Lower leg skin (tissue), 4 donors: ENCODE results near the gene ACOT12. TPM values are rescaled to one million over a fixed set of nuclear protein-coding genes. Genes with fewer than 3 reads are reported as not detected.

ENCODE experiments used
- DNase-seq, 2 donors: peaks; one replicate each; pipeline ENCODE4 v3.0.0-alpha.2; 2019; ENCODE audit warnings: low spot score in 2 of 2
- H3K4me3 ChIP-seq: fragments of 200-600 bp; sonication (generic); 2 replicates; pipeline ENCODE4 v1.5.1; 2017; ENCODE audit warnings: mild to moderate bottlenecking, low read depth; ENCODE audit not compliant: poor library complexity, severe bottlenecking
- POLR2A ChIP-seq, 2 donors: fragments of 450-650 bp; IDR thresholded peaks; one replicate each; pipeline ENCODE4 v1.6.1; 2016 to 2017; ENCODE audit warnings: antibody characterized with exemption in 2 of 2, mild to moderate bottlenecking in 1 of 2, moderate library complexity in 1 of 2
- WGBS, 2 donors: methylation state at CpG; one replicate each; pipeline ENCODE4 v1.1.5; 2018; 5-methylcytosine and 5-hydroxymethylcytosine counted together
- intact Hi-C: fragments of 100-400 bp; cut with DNase I; formaldehyde crosslinking; loops from one replicate; pipeline ENCODE4 v1.15.0; 2023; ENCODE audit warnings: low total_unique reads
- total RNA-seq, 4 donors: library from RNA; depleted of rRNA; stranded (reverse); fragments of >200 nt; gene quantifications; one replicate each; pipeline ENCODE4 v1.1.0, GENCODE V29; 2016
- TF ChIP-seq, protein P1 (sequence below), 3 donors: fragments of 450-650 bp; IDR thresholded peaks; one replicate each; pipeline ENCODE4 v1.5.1; 2016; ENCODE audit warnings: antibody characterized with exemption in 3 of 3, mild to moderate bottlenecking in 3 of 3, moderate library complexity in 2 of 3

The ACOT12 gene
- total RNA-seq, 4 donors from 2014 or later, result 1.1 TPM; not detected in 3

DNA sequence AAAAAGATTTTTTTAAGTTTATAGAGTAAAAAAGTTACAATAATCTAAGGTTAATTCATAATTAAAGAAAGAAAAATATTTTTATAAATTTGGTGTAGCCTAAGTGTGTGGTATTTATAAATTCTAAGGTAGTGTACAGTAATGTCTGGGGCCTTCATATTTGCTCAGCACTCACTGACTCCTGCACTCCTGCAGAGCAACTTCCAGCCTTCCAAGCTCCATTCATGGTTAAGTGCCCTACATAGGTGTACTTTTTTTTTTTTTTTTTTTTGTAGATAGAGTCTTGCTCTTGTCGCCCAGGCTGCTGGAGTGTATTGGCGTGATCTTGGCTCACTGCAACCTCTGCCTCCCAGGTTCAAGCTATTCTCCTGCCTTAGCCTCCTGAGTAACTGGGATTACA is 10.1 kb downstream of the ACOT12 start:
- H3K4me3 ChIP-seq, result no peak overlapping the region
- no peak for TF ChIP-seq POLR2A (IDR thresholded peaks at IDR 0.05)
- TF ChIP-seq, protein P1, sequence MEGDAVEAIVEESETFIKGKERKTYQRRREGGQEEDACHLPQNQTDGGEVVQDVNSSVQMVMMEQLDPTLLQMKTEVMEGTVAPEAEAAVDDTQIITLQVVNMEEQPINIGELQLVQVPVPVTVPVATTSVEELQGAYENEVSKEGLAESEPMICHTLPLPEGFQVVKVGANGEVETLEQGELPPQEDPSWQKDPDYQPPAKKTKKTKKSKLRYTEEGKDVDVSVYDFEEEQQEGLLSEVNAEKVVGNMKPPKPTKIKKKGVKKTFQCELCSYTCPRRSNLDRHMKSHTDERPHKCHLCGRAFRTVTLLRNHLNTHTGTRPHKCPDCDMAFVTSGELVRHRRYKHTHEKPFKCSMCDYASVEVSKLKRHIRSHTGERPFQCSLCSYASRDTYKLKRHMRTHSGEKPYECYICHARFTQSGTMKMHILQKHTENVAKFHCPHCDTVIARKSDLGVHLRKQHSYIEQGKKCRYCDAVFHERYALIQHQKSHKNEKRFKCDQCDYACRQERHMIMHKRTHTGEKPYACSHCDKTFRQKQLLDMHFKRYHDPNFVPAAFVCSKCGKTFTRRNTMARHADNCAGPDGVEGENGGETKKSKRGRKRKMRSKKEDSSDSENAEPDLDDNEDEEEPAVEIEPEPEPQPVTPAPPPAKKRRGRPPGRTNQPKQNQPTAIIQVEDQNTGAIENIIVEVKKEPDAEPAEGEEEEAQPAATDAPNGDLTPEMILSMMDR (IDR thresholded peaks at IDR 0.05), result no peak
- 100% methylated on average over 2 of the region's 2 CpGs for WGBS, 2 donors
- intact Hi-C loops, result no loop called here
- no peak for DNase-seq

DNA sequence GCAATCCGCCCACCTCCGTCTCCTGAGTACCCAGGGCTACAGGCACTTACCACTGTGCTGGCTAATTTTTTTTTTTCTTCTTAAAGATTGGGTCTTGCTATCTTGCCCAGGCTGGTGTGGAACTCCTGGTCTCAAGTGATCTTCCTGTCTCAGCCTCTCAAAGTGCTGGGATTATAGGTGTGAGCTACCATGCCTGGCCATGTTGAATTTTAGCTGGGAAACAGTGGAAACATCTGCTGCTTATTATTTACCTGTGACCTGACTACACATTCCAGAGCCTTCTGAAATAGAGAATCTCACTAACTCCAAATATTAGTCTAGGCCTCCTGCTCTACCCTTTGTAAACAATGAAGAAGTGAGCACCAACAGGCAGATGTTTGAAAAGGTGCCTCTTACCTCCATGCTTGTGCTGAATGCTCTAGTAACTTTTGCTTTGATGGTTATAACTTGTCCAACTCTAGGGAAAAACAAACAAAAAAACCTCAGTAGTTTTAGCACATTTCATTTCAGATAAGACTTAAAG is 22.5 kb downstream of the ACOT12 start:
- 85 to 91% methylated on average over 2 of the region's 2 CpGs for WGBS, 2 donors
- intact Hi-C loops, result no loop called here

DNA sequence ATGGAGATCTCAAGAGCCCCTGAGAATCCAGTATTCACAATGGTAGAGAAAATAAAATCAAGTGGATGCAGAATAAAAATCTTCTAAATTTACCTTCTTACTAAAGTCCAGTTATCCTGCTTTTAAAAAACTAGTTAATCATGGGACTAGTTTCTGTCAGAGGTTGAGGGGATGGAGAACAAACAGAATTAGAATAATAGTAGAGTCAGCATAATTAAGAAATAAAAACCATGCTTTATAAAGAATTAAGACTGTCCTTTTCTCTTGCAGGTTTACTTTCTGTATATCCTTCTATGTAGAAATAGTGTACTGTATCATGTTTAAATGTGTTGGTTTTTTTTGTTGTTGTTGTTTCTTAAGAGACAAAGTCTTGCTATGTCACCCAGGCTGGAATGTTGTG is 23.0 kb downstream of the ACOT12 start:
- H3K4me3 ChIP-seq, result no peak overlapping the region
- TF ChIP-seq, protein P1 (IDR thresholded peaks at IDR 0.05), result no peak
- TF ChIP-seq POLR2A (IDR thresholded peaks at IDR 0.05), result no peak
- no peak for DNase-seq
- intact Hi-C loops, result no loop called here

More for the DNA sequence above, 22.5 kb downstream of the ACOT12 start:
- TF ChIP-seq, protein P1 (IDR thresholded peaks at IDR 0.05), result no peak
- no peak for TF ChIP-seq POLR2A (IDR thresholded peaks at IDR 0.05)
- H3K4me3 ChIP-seq, result no peak overlapping the region
- DNase-seq, result no peak

DNA sequence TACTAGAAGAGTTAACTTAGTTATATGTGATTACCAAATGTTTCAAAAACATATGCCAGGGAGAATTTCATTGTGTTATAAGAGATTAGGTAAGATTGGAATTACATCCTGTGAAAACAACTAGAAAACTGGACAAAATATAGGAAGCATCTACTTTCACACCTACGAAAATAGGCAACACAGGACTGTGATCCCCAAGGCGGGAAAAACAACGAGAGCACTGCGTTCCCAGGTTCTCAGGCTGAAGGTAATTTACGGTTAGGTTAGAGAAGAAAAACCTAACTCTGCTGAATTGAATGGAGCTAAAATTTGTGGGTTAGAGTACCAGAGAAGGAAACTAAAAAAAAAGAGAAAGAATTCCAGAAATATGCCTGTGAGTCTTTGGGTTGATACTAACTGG is 28.4 kb downstream of the ACOT12 start:
- WGBS, 2 donors, result 91 to 92% methylated on average over 5 of the region's 5 CpGs
- no peak for TF ChIP-seq POLR2A (IDR thresholded peaks at IDR 0.05)
- TF ChIP-seq, protein P1 (IDR thresholded peaks at IDR 0.05), result no peak
- DNase-seq, result no peak
- no peak overlapping the region for H3K4me3 ChIP-seq
- intact Hi-C loops, result no loop called here

DNA sequence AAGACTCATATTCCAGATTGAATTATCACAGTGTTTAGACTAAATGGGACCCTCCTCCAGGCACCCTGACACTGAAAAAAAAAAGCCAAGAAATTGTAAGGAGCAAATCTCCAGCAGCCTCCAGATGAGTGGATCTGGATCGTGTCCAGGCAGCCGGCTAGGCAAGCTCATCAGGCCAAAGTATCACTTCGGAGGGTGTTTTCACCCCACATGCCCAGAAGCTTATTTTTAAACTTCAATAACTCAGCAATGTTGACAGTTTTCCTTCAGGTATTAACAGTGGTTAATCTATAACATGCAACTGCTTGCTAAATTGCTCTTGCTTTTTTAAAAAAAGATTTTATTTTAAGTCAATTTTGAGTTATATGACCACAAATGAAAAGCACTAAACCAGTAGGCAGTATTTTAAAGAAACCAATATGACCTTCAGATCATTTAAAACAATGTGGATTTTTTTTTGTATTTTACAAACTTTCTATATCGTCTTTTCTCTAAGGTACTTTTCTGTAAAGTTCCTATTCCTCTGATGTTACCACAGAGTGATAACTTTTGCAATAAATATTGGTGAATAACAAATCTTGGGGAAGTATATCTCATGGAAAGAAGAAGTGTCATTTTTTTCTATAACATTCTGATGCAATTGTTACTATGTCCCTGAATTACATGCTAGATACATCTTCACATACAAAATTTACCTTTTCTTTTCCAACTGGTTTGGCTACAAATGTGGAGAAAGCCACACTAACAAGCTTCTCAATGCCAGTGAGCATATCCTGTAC is 30.7 kb downstream of the ACOT12 start:
- DNase-seq, result no peak

More for the DNA sequence above, 30.7 kb downstream of the ACOT12 start:
- no peak overlapping the region for H3K4me3 ChIP-seq
- intact Hi-C loops, result no loop called here
- TF ChIP-seq, protein P1 (IDR thresholded peaks at IDR 0.05), result no peak
- no peak for TF ChIP-seq POLR2A (IDR thresholded peaks at IDR 0.05)
- 39 to 42% methylated on average over 4 of the region's 4 CpGs for WGBS, 2 donors
